Activated naive CD8-positive, alpha-beta T cell treated with anti-CD3 and anti-CD28 coated beads, Interleukin-2, amount 10 ng/mL, durations not matched to agents 7 days and 5 days (primary cell): ENCODE measurements around the gene GNAZ. TPM values are rescaled to one million over a fixed set of nuclear protein-coding genes. Genes with fewer than 3 reads are reported as not detected.
A peak's percentile ranks its signal among the peaks of the same experiment; 100 is the strongest.

Source experiments
- ATAC-seq: fragments of 150-1000 bp; cut with Tn5 transposase; one replicate; pipeline ENCODE4 v1.10.0; 2021; ENCODE audit warnings: low read depth, moderate library complexity
- POLR2A ChIA-PET: fragments of 350-600 bp; sonication (Branson Sonifier 250); formaldehyde crosslinking; loops from one replicate; lab custom pipeline; 2021; ENCODE audit warnings: antibody characterized with exemption; lab: Charles Lee
- DNase-seq: peaks from one replicate; pipeline ENCODE4 v3.0.0; 2021
- H3K27ac Mint-ChIP-seq: one replicate; pipeline ENCODE4 v1.8.0; 2022; ENCODE audit warnings: mild to moderate bottlenecking, mixed read lengths
- H3K27me3 Mint-ChIP-seq: one replicate; pipeline ENCODE4 v1.8.0; 2022; ENCODE audit warnings: mild to moderate bottlenecking, moderate library complexity, mixed read lengths
- H3K36me3 Mint-ChIP-seq: one replicate; pipeline ENCODE4 v1.8.0; 2021; ENCODE audit warnings: mild to moderate bottlenecking, mixed read lengths
- H3K4me1 Mint-ChIP-seq: one replicate; pipeline ENCODE4 v1.8.0; 2021; ENCODE audit warnings: mixed read lengths
- H3K4me3 Mint-ChIP-seq: one replicate; pipeline ENCODE4 v1.8.0; 2022; ENCODE audit warnings: mild to moderate bottlenecking, moderate library complexity, mixed read lengths
- H3K9me3 Mint-ChIP-seq: one replicate; pipeline ENCODE4 v1.8.0; 2021; ENCODE audit warnings: mixed read lengths
- total RNA-seq, 2 experiments: library from RNA; stranded (reverse); gene quantifications; one replicate each; pipeline ENCODE4 v1.2.3, GENCODE V29; 2021

The GNAZ gene
- total RNA-seq, 2 experiments from 2014 or later = 0.20 to 0.22 TPM

DNA sequence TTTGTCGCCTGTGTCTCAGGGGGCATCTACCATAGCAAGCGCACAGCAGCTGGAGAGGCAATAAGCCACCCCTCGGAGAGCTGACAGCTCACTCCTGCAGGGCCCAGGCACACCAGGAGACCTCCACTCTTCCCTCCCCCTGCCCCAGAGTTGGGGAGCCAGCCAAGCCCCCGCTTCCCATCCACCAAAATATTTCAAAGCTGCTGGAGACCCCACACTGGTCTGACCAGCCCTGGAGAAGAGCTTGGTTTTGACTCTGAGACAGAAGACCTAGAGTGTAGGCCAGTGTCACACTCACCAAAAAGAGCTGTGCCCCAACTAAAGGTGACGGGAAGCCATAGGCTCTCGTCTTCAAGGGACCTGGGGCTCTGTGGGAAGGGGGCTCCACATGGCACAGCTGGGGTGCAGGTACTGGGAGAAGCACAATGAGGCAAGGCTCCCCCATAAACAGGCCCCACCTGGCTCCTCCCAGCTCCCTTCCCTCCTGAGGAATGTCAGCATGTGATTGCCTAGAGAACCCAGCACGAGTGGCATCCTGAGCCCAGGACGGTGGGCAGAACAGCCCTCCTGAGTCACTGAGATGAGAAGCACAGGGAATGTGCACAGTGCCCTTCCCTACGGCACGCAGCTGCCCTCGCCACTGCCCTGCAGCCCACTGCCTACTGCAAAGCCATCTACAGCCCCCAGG lies 5.8 kb upstream of the GNAZ start:
- H3K4me1 Mint-ChIP-seq = no peaks in the 10 kb centered on the region
- peak; percentile 9 for DNase-seq
- H3K4me3 Mint-ChIP-seq = no peak overlapping the region
- H3K27ac Mint-ChIP-seq = no peak overlapping the region
- peaks cover 18% of the 10 kb centered on the region for H3K27me3 Mint-ChIP-seq
- no peaks in the 10 kb centered on the region for H3K36me3 Mint-ChIP-seq
- ATAC-seq = no peak
- POLR2A ChIA-PET = no interaction called here
- H3K9me3 Mint-ChIP-seq = no peaks in the 10 kb centered on the region

DNA sequence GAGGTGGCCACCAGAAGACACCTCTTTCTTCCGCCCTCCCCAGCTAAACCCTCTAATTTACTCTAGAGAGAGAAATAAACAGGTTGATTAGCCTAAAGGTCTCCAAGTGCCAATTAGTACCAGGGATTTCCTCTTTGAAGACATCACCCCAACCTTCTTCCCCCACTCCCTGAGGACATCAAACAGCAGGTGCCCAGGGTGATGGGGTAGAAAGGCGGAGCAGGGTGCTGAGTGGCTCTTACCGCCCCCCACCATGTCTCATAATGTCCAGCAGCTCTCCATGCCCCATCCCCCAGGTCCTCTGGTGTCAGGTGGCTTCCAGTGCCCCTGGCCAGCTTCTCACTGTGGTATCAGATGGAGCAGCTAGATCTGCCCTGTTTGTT lies 5.3 kb upstream of the GNAZ start:
- H3K9me3 Mint-ChIP-seq = no peaks in the 10 kb centered on the region
- DNase-seq (peak; percentile 8), ATAC-seq (no peak)
- POLR2A ChIA-PET = no interaction called here
- H3K27me3 Mint-ChIP-seq = peaks cover 20% of the 10 kb centered on the region
- H3K36me3 Mint-ChIP-seq = no peaks in the 10 kb centered on the region
- H3K4me1 Mint-ChIP-seq = peaks cover 2% of the 10 kb centered on the region
- H3K4me3 Mint-ChIP-seq = no peak overlapping the region
- no peak overlapping the region for H3K27ac Mint-ChIP-seq

DNA sequence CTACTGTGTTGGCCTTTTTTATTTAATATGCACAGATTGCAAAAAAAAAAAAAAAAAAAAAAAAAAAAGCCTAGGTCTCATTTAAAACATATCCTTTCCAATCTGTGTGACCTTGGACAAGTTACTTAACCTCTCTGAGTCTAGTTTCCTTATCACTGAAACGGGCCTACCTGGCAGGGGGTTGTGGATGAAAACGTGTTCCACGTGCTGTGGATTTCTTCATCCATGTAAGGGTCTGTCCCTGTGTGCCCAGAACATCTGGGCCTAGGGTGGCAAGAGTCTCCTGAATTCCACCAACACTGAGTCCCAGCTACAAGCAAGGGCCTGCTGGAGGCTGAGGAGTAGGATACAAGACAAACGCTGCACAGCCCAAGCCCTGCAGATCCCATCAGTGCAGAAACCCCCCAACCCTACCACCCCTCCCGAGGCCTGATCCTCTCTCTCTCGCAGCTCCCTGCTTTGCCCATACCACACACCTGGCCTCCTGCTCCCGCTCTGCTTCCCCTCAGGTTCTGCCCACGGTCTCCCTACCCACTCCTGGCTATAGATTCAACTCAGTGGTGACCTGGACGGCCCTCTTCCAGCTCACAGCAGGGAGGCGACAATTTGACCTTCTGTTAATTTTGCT lies 4.7 kb upstream of the GNAZ start:
- no peak overlapping the region for H3K27ac Mint-ChIP-seq
- ATAC-seq (no peak), DNase-seq (peak; percentile 15)
- H3K27me3 Mint-ChIP-seq = peaks cover 20% of the 10 kb centered on the region
- no peaks in the 10 kb centered on the region for H3K36me3 Mint-ChIP-seq
- H3K4me1 Mint-ChIP-seq = peaks cover 2% of the 10 kb centered on the region
- no peaks in the 10 kb centered on the region for H3K9me3 Mint-ChIP-seq
- no peak overlapping the region for H3K4me3 Mint-ChIP-seq
- POLR2A ChIA-PET = no interaction called here

DNA sequence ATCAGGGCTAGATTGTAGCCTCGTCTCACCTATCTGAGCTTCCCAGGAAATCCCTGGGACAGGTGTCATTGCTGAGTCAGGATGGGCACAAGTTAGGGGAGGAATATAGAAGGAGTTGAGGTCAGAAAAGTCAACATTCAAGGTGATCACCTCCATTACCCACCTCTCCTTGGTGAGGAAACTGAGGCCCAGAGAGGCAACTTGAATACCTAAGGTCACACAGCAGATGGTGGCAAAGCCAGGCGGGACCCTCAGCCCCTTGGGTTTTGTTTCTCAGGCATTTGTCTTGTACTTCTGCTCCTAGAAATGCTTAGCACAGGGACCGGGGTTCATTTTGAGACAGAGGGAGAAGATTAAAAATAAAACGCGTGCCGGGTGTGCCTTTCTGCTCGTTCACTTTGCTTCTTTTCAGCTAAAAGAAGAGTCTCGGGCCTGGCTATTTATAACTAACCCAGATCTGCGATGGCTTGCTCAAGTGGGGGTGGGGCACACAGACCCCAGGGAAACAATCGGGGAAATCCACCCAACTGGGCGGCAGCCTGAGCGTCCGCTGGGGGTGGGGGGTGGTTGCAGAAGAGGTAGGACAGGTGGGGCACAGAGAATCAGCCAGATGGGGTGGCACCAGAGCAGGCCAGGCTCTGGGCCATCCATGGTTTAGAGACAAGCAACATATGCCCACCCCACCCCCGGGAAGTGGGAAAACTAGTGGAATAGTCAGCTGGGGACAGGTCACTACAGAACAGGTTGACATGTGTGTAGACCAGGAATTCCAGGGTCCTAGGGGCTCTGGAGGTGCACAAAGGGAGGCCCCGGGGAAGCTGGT lies 3.9 kb upstream of the GNAZ start:
- DNase-seq (peak; percentile 15), ATAC-seq (no peak)
- POLR2A ChIA-PET = no interaction called here
- H3K4me1 Mint-ChIP-seq = peaks cover 2% of the 10 kb centered on the region
- no peaks in the 10 kb centered on the region for H3K36me3 Mint-ChIP-seq
- H3K4me3 Mint-ChIP-seq = no peak overlapping the region
- H3K27me3 Mint-ChIP-seq = peaks cover 24% of the 10 kb centered on the region
- H3K9me3 Mint-ChIP-seq = no peaks in the 10 kb centered on the region
- no peak overlapping the region for H3K27ac Mint-ChIP-seq

DNA sequence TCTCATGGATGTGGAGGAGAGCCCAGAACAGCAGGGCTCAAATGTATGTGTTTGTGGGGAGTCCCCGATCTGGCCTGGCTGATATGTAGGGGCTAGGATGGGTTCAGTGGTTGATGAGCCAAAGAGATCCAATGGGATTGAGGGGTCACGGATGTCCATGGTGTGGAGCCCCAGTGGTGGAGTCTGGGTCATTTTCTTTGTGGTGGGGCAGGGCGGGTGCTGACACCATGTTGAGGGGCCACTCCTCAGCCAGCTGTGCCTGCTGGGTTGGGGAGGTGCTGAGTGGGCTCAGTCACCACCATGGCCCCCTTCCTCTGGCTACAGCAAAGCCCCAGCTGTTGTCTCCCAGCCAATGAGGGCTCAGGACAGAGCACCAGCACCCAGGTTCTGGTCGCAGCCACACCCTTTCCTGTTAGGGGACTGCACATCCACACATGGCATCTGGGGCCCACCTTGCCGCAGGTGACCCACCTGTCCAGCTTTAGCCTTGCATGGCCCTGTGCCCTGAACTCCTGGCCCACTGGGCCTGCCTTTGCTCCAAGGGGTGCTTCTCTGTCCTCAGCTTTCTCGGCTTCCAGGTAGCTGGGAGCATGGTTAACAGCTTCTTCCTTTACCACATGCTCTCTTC lies 3.2 kb upstream of the GNAZ start:
- POLR2A ChIA-PET = no interaction called here
- Mint-ChIP-seq H3K9me3 (no peaks in the 10 kb centered on the region), H3K36me3 (no peaks in the 10 kb centered on the region), H3K27me3 (peaks cover 32% of the 10 kb centered on the region), H3K27ac (no peak overlapping the region), H3K4me3 (no peak overlapping the region), H3K4me1 (peaks cover 2% of the 10 kb centered on the region)
- ATAC-seq (no peak), DNase-seq (peak; percentile 24)

DNA sequence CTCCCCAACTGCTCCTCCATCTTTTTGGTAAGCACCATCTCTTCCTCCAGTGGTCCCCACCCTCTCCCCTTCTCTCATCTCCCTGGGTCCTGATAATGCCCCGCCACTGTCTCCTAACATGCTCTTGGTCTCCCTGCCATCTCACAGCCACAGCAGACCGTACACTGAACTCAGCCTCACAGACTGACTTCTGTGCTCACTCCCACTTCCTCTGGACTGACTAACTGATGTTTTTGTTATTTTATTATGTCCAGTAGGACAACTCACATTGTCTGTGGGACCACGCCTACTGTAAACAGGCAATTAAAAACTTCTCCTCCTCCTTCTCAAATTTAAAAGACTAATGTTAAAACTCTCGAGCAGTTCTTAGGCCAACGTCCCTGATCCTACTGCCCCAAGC lies 2.6 kb upstream of the GNAZ start:
- H3K27ac Mint-ChIP-seq = no peak overlapping the region

DNA sequence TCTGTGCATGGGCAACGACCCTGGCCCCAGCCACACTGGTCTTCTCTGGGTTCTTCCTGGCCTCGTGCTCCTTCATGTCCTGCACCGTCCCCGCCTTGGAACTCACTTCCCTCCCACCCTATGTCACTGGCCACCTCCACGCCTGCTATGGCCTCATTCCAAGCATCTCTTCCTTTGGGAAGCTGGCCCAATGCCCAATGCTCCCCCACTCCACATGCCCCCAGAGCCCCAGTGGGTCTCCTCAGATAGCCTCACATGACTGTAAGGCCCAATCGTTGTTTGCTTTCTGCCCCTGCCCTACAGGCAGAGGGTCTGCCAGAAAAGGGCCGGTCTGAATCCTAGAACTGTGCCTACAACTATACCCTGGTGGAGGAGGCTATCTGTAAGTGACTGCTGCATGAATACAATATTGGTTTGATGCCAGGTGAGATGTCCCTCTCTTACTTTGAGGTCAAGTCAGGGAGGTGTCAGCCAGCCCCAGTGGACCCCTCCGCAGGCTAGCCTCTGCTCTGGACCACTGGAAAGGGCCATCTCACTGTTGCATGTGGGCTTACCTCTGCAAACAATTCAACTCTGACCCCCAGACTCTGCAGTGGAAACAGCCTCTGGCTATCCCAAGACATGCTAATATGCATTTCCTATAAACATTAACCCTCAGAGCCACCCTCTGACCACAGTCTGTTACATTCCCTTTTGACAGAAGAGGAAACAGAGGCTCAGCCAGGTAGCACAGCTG lies 2.1 kb upstream of the GNAZ start:
- no peak for ATAC-seq
- Mint-ChIP-seq H3K27ac (no peak overlapping the region), H3K4me1 (peaks cover 2% of the 10 kb centered on the region), H3K4me3 (no peak overlapping the region), H3K27me3 (peaks cover 36% of the 10 kb centered on the region), H3K36me3 (no peaks in the 10 kb centered on the region), H3K9me3 (no peaks in the 10 kb centered on the region)
- DNase-seq = peak; percentile 19
- POLR2A ChIA-PET = no interaction called here

More for the DNA sequence above, 2.6 kb upstream of the GNAZ start:
- ATAC-seq (no peak), DNase-seq (no peak)
- peaks cover 36% of the 10 kb centered on the region for H3K27me3 Mint-ChIP-seq
- H3K4me3 Mint-ChIP-seq = no peak overlapping the region
- no peaks in the 10 kb centered on the region for H3K9me3 Mint-ChIP-seq
- H3K4me1 Mint-ChIP-seq = peaks cover 2% of the 10 kb centered on the region
- no peaks in the 10 kb centered on the region for H3K36me3 Mint-ChIP-seq
- POLR2A ChIA-PET = no interaction called here

DNA sequence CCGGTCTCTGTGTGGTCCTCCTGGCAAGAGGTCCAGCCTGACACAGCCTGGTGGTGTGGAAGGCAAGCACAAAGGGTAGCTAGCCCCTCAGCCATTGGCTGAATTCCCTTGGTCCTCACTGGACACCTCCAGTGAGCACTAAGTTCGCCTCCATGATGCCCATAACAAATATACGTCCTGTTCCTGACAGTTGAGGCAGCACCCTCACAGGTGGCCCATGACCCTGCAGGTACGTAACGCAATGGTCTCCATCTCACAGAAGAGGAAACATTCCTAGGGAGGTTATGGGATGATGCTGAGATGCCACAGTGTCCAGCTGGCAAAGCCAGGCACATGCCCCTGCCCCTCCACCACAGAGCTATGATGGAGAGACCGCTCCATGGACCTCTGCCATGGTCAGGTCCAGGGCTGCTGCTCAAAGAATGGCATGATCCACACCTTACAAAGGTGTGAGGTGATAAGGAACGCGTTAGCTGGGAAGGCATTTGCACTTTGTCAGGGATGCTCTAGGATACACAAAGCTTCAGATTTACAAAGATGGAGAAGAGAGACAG lies 1.4 kb upstream of the GNAZ start:
- DNase-seq (peak; percentile 15), ATAC-seq (no peak)
- Mint-ChIP-seq H3K27ac (no peak overlapping the region), H3K9me3 (no peaks in the 10 kb centered on the region), H3K4me1 (peaks cover 2% of the 10 kb centered on the region), H3K27me3 (peaks cover 40% of the 10 kb centered on the region), H3K36me3 (no peaks in the 10 kb centered on the region), H3K4me3 (peak overlapping the region; percentile 48)
- POLR2A ChIA-PET = no interaction called here

DNA sequence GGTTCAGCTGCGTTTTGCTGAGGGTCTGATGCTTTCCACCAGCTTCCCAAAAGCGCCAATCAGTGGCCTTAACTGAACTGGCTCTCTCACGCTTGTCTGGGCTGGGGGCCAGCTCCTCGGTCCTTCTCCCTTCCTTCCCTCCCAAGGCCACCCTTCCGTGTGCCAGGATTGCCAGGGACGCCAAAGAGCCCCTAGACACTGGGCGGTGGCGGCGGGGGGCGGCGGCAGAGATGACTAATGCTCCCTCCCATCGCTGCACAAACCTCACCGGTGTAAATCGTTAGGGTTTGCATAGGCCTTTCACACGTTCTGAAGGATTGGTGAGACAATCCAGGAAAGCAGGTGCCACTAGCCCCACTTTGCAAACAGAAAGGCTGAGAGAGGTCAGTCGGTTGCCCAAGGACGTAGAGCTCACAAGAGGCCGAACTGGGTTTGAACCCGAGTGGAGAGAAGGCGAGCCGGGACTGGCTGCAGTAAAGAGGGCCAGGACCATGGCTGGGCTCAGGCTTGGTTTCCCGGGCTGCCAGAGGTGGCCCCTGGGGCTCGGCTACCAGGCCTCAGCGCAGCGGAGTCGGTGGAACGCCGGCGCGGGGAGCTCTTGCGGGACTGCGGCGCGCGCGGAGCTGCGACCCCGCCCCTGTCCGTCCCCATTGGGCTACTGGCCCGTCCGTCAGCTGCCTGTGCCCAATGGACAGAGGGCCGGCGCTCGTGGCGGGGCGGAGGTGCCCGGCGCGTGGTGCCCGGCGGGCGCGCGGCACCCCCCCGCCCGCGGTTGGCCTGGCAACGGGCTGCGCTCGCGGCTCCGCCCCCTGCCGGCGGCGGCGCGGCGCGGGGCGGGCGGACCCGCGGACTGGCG lies 589 bp upstream of the GNAZ start:
- POLR2A ChIA-PET = no interaction called here

DNA sequence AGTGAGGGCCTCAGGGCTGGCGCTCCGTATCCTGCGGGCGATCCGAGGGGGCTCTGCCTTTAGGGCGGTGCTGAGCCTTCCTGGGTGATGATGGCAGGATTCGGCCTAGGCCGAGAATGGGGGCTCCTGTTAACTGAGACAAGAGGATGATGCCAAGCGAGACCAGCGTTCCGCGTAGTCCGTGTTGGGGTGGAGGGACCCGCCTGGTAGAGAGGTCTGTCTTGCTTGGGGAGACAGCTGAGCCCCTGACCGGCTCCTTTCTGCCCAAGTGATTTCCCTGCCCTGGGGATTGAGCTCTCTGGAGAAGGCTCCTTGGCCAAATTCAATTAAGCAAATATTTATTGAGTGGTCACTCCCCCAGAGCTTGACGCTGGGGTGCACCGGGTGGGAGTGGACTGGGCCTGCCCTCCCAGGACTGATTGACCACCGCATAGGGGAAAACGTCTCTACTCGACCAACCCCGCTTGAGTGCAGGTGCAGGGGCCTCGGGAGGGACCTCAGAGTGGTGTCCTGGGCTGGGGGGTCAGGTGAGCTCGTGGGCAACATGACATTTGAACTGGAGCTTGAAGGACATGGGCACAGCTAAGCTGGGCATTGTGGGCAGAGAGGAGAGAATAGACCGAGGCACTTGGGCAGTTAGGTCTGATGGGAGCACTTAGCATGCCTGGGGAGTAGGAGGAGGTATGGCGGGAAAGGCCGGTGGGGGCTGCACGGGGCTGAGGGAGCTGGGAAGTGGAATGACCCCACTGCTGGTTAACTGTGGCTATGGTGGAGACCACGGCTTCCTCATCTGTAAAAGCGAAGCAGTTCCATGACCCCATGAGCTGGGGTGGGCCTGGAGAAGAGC lies 1.1 kb downstream of the GNAZ start:
- DNase-seq = peak; percentile 21
- no peak overlapping the region for H3K27ac Mint-ChIP-seq
- no peak for ATAC-seq
- peaks cover 2% of the 10 kb centered on the region for H3K4me1 Mint-ChIP-seq
- H3K4me3 Mint-ChIP-seq = peak overlapping the region; percentile 48
- no peaks in the 10 kb centered on the region for H3K36me3 Mint-ChIP-seq
- POLR2A ChIA-PET = no interaction called here
- peaks cover 45% of the 10 kb centered on the region for H3K27me3 Mint-ChIP-seq
- no peaks in the 10 kb centered on the region for H3K9me3 Mint-ChIP-seq

More for the DNA sequence above, 589 bp upstream of the GNAZ start:
- Mint-ChIP-seq H3K36me3 (no peaks in the 10 kb centered on the region), H3K27me3 (peaks cover 45% of the 10 kb centered on the region), H3K4me3 (peak overlapping the region; percentile 65), H3K27ac (peak overlapping the region; percentile 47), H3K4me1 (peaks cover 2% of the 10 kb centered on the region), H3K9me3 (no peaks in the 10 kb centered on the region)
- peak; percentile 78 for DNase-seq
- ATAC-seq = peak; percentile 86

DNA sequence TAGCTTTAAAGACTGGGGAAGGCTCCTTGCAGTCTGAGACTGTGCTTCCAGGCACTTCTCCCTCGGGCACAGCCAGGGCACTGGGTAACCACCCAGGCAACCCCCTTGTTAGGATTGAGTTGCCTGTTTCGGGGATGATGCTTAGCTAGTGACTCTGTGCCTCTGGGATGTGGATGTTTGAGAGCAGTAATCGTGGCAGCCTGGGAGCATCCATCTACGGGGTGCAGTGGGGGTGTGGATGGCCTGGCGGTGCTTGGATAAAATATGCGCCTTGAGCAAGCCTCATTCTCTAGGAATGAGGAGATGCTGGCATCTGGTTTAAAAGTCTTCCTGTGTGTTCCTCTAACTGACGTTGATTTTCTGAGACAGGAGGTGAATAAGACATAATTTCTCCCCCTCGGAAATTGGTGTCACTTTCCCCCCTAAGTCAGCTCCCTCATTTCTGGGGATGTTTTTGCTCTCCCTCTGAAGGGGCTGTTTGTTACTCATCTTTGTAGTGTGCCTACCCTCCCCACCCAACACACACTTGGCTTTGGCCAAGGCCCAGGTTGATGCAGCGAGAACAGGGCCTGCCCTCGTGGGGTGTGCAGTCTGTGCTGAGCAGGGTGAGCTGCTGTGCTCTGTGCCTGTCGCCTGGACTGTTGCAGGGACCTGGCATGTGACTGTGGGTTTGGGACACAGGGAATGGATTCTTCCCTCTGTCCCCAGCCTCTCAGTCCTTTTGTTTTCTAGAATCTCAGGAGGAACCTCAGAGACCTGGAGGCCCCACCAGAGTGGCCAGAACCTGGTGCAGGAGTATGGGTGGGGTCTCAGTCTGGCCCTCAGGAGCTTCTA lies 2.0 kb downstream of the GNAZ start:
- H3K27me3 Mint-ChIP-seq = peaks cover 45% of the 10 kb centered on the region
- no peaks in the 10 kb centered on the region for H3K36me3 Mint-ChIP-seq
- no peak overlapping the region for H3K27ac Mint-ChIP-seq
- H3K9me3 Mint-ChIP-seq = no peaks in the 10 kb centered on the region
- ATAC-seq = no peak
- H3K4me3 Mint-ChIP-seq = no peak overlapping the region
- peak; percentile 21 for DNase-seq
- POLR2A ChIA-PET = no interaction called here
- peaks cover 4% of the 10 kb centered on the region for H3K4me1 Mint-ChIP-seq
